GM21515 (cell line): ENCODE data around the gene NUB1.

Experiments used
- ATAC-seq: cut with Tn5 transposase; IDR thresholded peaks from one replicate; pipeline ENCODE4 v1.9.1; 2021; ENCODE audit not compliant: unreplicated experiment

The NUB1 gene

DNA sequence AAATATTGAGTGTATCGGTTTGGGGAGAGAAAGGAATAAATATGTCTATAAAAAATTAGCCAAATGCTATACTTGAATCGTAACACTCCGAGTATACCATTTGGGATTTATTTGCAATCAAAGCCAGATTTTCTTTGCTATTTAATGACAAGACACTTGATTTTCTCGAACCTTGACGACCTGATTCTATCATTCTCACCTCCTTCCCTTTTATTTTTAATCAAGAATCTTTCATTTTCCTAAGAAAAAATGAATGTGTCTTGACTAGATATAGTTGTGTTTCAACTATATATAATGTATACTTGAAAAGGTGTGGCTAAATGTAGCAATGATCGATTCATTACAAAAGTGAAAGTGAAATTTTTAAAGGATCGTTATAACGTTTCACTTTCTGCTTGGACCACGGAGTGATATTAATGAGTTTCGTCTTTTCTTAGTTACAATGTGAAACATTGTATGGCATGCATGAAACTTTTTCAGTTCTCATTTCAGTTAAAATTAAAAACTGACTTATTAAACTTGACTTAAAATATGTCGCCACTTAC is 562 bp downstream of the NUB1 start:
- ATAC-seq: peak; percentile 49

DNA sequence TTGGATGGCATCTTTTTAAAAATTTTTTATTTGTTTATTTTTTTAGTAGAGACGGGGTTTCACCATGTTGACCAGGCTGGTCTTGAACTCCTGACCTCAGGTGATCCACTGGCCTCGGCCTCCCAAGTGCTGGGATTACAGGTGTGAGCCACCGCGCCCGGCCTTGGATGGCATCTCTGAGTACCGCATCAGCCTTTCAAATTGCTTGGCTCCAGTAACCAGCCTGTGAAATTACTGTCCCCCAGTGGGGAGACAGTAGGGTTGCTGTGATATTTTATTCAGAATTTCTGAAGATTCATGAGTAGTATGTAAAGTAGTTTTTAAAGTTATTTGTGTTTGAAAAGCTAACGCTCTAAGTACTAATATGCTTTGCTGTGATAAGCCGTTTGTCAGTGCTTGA is 1.2 kb downstream of the NUB1 start:
- ATAC-seq: no peak

DNA sequence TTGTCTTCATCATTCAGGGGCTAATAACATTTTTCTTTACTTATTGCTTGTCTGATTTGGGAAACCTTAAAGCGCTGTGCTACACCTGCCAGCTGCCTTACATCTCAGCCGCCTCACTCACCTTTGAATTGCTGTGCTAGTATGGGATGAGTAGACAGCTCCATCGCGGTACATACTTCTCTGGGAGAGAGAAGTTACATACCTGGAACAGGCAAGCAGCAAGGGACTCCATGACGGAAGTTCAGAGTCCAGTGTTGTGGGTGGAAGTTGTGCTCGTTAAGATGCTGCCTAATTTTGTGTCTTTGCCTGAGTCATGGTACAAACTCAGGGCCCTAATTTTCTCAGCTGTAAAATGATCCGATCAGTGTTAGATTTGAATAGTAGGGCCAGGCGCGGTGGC is 1.9 kb downstream of the NUB1 start:
- ATAC-seq: no peak

DNA sequence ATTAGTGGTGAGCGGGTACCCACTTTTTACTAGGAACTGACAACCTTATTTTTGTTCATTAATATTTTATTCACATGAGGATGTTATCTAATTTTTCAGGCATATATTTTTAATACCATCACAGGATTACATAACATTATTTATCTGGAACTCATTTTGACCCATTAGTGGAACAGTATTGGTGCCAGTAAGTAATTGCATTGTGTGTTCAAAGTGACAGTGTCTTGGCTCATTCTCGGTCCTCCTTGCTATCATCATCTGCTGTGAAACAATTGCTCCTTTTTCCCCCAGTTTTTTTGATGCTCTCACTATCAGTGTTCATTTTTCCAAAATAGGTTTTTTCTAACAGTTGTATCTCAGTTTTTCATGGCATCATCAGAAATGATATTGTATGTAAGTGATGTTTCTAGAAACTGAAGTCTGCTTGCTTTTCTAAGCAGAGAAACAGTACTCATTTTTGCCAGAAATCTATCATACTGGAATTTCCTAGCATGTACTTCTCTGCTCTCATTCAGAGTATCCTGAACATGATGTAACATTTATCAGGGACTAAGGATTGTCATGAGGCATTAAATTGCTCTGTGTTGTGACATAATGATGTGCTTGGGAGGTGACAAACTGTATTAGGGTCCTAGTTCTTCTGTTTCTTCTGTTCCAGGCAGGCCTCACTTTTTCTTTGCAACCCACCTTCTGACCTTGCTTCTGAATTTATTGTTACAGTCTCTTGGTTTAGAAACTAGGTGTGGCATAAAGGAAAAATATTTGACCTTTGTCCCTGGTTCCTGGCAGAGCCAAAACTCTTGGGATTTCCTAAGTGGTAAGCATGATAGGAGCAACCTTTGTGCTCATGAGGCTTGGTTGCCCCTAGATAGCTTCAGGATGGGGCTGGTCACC is 4.2 kb downstream of the NUB1 start:
- ATAC-seq: no peak

DNA sequence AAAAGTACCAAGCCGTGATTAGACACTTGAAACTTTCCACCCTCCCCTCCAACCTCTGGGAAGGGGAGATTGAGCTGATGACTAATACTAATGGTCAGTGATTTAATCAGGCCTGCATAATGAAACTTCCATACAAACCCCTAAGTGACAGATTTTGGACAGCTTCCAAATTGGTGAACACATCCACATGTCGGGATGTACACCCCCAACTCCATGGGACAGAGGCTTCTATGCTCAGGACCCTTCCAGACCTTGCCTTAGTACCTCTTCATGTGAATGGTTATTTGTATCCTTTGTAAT is 4.8 kb downstream of the NUB1 start:
- ATAC-seq: no peak

DNA sequence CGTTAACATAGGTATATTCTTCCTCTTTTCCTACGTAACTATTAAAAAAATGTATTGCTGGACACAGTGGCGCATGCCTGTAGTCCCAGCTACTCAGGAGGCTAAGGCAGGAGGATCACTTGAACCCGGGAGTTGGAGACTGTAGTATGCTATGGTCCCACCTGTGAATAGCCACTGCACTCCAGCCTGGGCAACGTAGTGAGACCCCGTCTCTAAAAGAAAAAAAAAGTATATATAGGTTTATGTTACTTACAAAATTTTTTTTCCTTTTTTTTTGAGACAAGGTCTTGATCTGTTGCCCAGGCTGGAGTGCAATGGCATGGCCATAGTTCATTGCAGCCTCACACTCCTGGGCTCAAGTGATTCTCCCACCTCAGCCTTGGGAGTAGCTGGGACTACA is 5.6 kb downstream of the NUB1 start:
- ATAC-seq: no peak

DNA sequence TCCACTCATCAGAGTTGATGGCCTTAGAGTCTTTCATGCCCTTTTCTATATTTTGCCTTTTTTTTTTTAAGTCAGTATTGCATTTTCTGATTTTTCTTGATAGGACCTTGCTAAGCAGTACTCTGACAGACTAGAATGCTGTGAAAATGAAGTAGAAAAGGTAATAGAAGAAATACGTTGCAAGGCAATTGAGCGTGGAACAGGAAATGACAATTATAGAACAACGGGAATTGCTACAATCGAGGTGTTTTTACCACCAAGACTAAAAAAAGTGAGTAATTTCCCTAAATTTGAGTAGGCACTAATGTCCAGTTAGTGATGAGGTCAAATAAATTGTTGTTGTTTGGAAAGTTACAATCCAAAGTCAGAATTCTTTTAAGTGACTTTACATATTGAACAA is 7.4 kb downstream of the NUB1 start:
- ATAC-seq: no peak

DNA sequence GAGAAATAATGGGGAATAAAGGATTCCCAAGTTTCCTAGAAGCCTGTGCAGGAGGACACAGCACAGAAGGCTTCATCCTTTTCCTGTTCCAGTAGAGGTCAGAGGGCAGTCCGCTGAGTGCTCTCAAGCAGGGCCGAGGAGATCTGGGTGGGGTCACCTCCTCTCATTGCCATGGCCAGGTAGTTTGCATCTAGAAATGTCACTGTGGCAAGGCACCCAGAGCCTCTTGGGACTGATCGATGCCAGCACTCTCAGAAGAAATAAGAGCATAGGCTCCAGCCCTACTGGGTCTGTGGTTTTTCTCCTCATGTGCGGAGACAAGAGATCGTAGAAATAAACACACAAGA is 7.9 kb downstream of the NUB1 start:
- peak; percentile 46 for ATAC-seq

DNA sequence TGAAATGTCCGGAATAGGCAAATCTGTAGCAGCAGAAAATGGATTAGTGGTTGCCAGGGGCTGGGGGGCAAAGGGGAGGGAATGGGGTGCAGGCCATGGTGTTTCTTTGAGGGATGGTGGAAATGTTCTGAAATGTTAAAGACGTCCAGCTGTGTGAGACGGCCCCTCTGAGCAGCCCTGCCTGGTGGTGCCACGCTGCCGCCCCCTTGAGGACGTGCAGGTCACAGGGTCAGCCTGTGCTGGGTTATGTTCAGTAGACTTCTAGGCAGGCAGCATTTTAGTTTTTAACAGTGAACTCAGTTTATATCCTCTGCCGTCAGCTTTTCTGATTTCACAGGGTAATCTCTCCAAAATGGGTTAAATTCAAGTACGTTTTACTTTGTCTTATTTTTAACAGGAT is 9.4 kb downstream of the NUB1 start:
- ATAC-seq: no peak

DNA sequence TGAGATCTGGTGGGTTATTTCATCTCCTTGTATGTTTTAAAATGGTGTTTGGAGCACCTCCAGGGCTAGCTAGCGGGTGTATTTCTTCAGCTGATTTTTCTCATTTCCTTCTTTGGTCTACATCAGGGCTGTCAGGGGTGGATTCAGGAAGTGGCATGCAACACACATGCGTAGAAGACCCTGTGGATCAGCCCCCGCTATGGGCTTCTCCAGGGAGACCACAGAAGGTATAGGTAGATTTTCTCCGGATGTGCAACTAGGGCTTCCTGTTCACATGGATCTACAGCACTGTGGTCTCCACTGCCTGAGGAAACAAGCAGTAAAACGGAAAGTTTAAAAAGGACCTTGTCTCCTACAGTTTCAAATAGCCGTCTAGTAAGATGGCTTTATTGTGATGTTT is 10.4 kb downstream of the NUB1 start:
- peak; percentile 30 for ATAC-seq

DNA sequence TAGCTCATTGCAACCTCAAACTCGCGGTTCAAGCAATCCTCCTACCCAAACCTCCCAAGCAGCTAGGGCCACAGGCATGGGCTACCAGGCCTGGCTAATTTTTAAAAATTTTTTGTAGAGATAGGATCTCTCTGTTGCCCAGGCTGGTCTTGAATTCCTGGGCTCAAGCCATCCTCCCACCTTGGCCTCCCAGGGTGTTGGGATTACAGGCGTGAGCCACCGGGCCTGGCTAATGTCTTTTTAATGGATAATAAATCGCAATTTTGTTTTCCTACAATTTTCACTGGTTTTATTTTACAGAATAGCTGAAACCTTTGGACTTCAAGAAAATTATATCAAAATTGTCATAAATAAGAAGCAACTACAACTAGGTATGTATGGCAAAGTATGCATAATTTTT is 10.9 kb downstream of the NUB1 start:
- ATAC-seq: no peak

DNA sequence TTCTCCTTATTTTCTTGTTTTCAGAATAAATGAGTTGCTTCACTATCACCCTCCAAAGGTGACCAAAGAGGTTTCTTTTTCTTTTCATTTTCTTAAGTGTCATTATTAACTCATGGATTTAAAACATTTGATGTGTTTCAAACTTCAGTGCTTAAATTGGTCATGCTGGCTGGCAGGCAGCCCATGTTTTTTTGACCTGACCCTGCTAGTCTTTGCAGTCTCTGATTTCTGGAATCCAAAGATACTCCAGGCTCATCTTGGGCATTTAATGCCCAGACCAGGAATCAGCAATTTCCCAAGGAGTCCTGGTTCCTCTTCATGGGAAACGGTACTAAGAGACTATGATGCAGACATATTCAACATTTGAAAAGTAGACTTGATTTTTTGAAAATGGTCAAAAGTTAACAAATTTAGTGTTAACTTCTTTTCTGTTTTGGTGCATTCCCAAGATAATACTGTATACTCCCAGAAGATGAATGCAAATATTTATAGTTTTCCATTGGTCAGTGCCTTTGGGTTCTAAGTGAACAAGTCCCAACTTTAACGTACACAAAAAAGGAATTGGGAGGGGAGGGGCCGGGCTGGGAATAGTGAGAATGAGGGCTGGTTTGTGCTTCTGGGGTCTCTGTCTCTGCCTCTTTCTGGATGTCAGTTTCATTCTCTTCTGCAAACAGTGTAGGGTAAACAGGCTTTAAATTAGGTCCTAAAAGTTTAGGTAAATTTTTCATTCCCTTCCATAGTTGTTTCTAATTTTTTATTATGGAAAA is 19.8 kb downstream of the NUB1 start:
- ATAC-seq: no peak

DNA sequence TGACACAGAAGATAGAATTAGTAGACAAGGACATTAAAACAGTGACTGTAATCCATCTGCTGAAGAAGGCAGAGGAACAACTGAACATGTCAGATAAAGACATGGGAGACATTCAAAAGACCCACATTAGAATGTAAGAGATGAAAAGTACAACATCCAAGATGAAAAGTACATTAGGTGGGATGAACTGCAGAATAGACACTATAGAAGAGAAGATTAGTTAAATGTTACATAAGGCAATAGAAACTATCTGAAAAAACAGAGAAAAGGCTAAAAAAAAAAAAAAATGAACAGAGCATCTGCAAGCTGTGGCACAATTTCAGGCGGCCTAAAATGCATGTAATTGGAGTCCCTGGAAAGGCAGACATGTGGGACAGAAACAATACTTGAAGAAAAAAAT is 21.6 kb downstream of the NUB1 start:
- no peak for ATAC-seq

DNA sequence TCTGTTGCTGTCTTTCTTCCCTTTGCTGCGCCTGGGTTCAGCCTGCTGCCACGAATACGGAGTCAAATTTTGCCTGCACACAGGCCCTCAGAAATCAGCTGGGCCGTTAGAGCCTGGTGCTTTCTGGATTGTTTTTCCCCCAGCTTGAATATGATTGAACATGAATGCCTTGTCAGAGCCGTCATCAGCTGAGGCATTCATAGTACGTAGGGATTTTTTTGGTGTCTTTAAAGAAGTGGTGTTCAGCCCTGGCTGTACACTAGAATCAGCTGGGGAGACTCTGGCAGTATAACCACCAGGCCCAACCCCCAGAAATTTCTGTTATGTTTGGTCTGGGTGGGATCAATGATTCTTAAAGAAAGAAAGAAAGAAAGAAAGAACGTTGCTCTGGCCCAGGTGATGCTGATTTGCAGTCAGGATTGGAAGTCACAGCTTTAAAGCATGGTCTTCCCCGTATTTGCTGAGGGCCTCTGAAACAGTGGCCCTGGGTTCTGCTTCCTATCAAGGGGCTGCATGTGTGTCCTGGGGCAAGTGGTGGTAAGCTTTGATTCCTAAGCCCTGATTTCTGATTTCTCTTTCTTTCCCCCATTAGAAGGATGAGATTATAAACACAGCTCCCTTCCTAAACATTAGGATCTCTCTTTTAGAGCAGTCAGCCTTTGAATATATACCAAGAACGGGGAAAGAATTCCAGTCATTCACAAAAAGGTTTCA is 24.7 kb downstream of the NUB1 start:
- ATAC-seq: no peak

DNA sequence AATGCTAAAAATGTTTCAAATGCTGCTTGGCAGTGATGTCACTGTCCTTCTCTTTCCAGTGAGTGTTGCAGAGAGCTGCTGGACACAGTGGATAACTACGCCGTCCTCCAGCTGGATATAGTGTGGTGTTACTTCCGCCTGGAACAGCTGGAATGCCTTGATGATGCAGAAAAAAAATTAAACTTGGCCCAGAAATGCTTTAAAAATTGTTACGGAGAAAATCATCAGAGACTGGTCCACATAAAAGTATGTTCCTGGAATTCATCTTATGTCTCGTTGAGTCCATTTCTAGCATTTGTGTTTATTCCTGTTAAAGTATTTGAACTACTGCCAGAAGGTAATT is 25.2 kb downstream of the NUB1 start:
- ATAC-seq: no peak

DNA sequence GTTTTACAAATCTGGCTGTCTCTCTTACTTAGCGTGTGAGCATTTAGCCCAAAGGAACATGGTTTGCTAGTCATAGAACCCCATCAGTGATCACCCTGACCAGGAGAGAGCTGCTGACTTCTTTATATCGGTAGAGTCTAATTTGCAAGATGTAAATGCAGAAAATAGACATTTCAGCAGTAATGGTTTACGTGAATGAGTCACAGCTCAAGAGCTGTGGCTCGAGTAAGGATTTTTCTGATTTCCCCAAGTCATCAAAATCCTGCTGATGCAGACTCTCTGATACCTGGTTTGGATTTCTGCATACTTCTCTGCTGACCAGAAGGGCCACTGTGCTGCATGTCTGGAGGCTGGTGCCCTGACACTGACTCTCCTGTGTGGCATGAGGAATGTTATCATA is 25.7 kb downstream of the NUB1 start:
- no peak for ATAC-seq

DNA sequence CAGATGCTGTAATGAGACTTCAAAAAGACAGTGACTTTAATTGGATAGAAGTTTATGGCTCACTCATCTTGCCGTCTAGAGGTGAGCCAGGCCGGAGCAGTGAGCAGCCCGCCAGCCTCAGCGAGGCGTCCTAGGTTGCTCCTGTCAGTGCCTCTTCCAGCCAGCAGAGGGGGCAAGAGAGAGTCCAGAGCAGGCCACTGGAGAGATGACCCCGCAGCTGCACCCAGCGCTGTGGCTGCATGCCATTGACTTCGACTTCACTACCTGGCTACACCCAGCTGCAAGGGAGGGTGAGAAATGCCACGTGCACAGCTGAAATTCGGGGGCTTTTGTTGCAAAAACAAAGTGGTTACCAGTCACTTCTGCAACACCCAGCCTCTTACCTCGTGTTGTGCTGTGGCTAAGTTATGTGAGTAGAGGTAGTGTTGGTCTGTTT is 26.5 kb downstream of the NUB1 start:
- ATAC-seq: peak; percentile 92

DNA sequence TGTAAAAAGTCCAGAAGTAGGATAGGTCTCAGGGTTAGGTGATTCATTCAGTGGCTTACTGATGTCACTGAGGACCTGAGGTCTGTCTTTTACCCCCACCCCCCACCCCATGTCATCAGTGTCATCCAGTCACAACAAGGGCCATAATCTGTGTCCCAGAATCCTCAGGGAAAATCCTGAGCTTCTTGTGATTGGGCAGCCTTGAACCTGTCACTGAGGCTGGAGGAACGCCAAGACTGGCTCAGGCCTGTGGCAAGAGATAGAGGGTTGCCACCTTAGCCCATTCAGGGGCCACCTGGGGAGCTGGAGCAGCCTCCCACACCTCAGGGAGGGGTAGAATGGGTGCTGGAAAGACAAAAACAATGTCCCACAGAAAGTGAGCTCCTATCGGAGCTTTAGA is 29.7 kb downstream of the NUB1 start:
- no peak for ATAC-seq

DNA sequence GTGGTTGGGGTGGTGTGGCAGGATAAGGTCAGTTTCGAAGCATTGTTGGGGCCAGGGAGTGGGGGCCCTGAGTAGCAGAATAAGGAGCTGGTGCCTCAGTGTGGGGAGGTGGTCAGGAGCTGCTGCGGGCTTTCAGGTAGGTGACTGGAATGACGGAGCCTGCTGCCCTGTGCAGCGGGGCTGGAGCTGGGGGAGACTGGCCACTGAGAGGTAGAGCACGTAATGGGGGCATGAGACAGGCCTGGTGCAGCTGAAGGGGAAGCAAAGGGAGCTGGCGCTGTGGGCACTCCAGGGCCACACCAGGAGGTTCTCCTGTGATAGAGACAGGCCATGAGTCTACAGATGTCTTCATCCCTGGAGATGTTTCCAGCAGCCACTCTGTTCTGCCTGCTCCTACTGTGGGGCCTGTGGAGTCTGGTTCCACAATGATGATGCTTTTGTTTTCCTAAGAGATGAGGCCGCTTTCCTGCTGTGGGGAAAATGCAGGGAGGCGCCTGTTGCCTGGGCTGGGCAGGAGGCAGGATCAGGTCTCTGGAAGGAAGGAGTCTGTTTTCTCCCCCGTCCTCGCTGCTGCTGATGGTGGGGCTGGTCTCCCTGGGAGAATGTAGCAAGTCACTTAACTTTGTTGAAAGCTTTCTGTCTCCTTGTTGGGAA is 31.1 kb downstream of the NUB1 start:
- ATAC-seq: no peak

DNA sequence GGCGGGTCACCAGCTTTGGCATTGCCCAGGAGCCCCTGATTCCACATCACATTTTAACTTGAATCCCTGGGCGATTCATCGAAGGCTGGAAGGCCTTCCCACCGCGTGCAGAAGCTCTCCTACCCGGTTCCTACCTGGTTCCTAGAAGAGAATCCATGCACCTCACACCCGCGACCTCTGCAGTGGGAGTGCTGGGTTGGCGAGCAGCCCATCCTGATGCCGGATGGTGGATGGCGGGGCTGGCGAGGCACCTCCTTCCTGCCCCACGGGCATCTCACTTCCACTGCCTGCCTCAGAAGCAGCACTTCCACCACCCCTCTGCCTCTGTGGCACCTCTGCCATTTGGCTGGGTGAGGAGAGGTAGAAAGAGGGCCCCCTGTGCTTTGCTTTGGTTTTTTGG is 32.0 kb downstream of the NUB1 start:
- ATAC-seq: no peak

DNA sequence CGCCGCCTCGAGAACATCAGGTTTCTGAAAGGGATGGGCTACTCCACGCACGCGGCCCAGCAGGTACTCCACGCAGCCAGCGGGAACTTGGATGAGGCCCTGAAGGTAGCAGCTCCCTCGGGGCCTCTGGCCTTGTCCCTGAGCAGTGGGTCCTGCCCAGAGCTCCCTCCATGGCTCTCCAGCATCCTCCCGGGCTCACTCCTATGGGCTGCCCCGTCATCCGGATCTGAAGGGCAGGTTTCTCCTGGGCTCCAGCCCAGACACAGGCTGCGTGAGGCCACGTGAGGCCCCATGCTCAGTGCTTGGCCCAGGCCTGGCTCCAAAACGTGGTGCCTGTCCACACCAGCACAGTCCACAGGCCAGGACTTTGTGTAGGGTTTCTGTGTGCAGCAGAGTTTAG is 32.5 kb downstream of the NUB1 start:
- no peak for ATAC-seq
